Measurements from ENCODE around the gene HABP4. TPM values are rescaled to one million over a fixed set of nuclear protein-coding genes. Genes with fewer than 3 reads are reported as not detected.

HABP4 gene
- total RNA-seq, 1 experiment from 2014 or later, result 9.8 TPM

GRCh38 chr9:96509026-96509425 lies 59.1 kb downstream of the HABP4 start:
- H3K36me3 Mint-ChIP-seq, result peaks cover 39% of the 10 kb centered on the region
- no peak for DNase-seq (ENCODE audit: low spot score)
- no peak overlapping the region for H3K4me3 Mint-ChIP-seq
- TF ChIP-seq KAT7 (CRISPR knock-in tag; IDR thresholded peaks at IDR 0.05; ENCODE audit: borderline replicate concordance) (no peak), MAX (CRISPR knock-in tag; IDR thresholded peaks at IDR 0.05) (no peak), JUN (CRISPR knock-in tag; IDR thresholded peaks at IDR 0.05) (no peak)
- H3K9me3 Mint-ChIP-seq, result no peaks in the 10 kb centered on the region; the same call in 1 of the 2 replicates
- H3K4me1 Mint-ChIP-seq, result peaks cover 17% of the 10 kb centered on the region
- H3K27ac Mint-ChIP-seq, result peak overlapping the region; percentile 46; the same call in 1 of the 2 replicates
- ATAC-seq, result no peak
- H3K27me3 Mint-ChIP-seq (ENCODE audit: low read depth), result no peaks in the 10 kb centered on the region
- ChIA-PET POLR2A (no interaction called here), CTCF (no interaction called here)

GRCh38 chr9:96509848-96510247 lies 59.9 kb downstream of the HABP4 start:
- DNase-seq (ENCODE audit: low spot score) (no peak), ATAC-seq (no peak)
- peaks cover 12% of the 10 kb centered on the region for H3K4me1 Mint-ChIP-seq
- H3K36me3 Mint-ChIP-seq, result peaks cover 45% of the 10 kb centered on the region
- POLR2A ChIA-PET, result interaction anchor here (0.6 to 0.7 kb wide), 2 partner anchors 32 to 1461 kb away, joined by 3 to 5 read pairs; no protein-coding TSS in a partner anchor
- H3K27me3 Mint-ChIP-seq (ENCODE audit: low read depth), result no peaks in the 10 kb centered on the region
- peak overlapping the region; percentile 87 for H3K27ac Mint-ChIP-seq
- TF ChIP-seq PREB (CRISPR knock-in tag; IDR thresholded peaks at IDR 0.05; ENCODE audit: borderline replicate concordance) (no peak), MXD4 (CRISPR knock-in tag; IDR thresholded peaks at IDR 0.05; ENCODE audit: borderline replicate concordance) (no peak), GRHL2 (CRISPR knock-in tag; IDR thresholded peaks at IDR 0.05; ENCODE audit: insufficient replicate concordance, severe bottlenecking) (no peak)
- no peak overlapping the region for H3K4me3 Mint-ChIP-seq
- CTCF ChIA-PET, result interaction anchor here (1.3 kb wide), 1 partner anchor 68 kb away, joined by 6 read pairs; no protein-coding TSS in a partner anchor
- H3K9me3 Mint-ChIP-seq, result no peaks in the 10 kb centered on the region; the same call in 1 of the 2 replicates

GRCh38 chr9:96510258-96510657 lies 60.3 kb downstream of the HABP4 start:
- ChIA-PET POLR2A (interaction anchor here (0.6 to 0.7 kb wide), 2 partner anchors 32 to 1461 kb away, joined by 3 to 5 read pairs; no protein-coding TSS in a partner anchor), CTCF (interaction anchor here (1.3 kb wide), 1 partner anchor 68 kb away, joined by 6 read pairs; no protein-coding TSS in a partner anchor)
- no peak for DNase-seq (ENCODE audit: low spot score)
- Mint-ChIP-seq H3K9me3 (no peaks in the 10 kb centered on the region; the same call in 1 of the 2 replicates), H3K27me3 (ENCODE audit: low read depth) (no peaks in the 10 kb centered on the region), H3K27ac (0 out of 2 replicates have a peak overlapping the region, but pooled peaks have one; percentile 48), H3K4me1 (peaks cover 12% of the 10 kb centered on the region), H3K4me3 (no peak overlapping the region), H3K36me3 (peaks cover 48% of the 10 kb centered on the region)
- ATAC-seq, result no peak
- TF ChIP-seq PRRX2 (CRISPR knock-in tag; IDR thresholded peaks at IDR 0.05) (no peak), USF1 (CRISPR knock-in tag; IDR thresholded peaks at IDR 0.05) (no peak), ESRRA (CRISPR knock-in tag; IDR thresholded peaks at IDR 0.05; ENCODE audit: borderline replicate concordance) (no peak), ELF4 (CRISPR knock-in tag; IDR thresholded peaks at IDR 0.05; ENCODE audit: low read depth) (no peak), ETV6 (CRISPR knock-in tag; IDR thresholded peaks at IDR 0.05) (no peak), AFF4 (CRISPR knock-in tag; IDR thresholded peaks at IDR 0.05; ENCODE audit: borderline replicate concordance) (no peak), FOXJ3 (CRISPR knock-in tag; IDR thresholded peaks at IDR 0.05; ENCODE audit: borderline replicate concordance) (no peak), TP53 (CRISPR knock-in tag; IDR thresholded peaks at IDR 0.05) (no peak), ERG (CRISPR knock-in tag; IDR thresholded peaks at IDR 0.05) (no peak), CTCF (IDR thresholded peaks at IDR 0.05) (no peak), CDX4 (CRISPR knock-in tag; IDR thresholded peaks at IDR 0.05; ENCODE audit: borderline replicate concordance) (no peak), TEAD1 (CRISPR knock-in tag; IDR thresholded peaks at IDR 0.05) (no peak), ZNF396 (CRISPR knock-in tag; IDR thresholded peaks at IDR 0.05; ENCODE audit: borderline replicate concordance) (no peak), GTF2I (CRISPR knock-in tag; conservative IDR thresholded peaks at IDR 0.05) (no peak)
